Measurements from ENCODE around the gene MTHFD1L.

DNA sequence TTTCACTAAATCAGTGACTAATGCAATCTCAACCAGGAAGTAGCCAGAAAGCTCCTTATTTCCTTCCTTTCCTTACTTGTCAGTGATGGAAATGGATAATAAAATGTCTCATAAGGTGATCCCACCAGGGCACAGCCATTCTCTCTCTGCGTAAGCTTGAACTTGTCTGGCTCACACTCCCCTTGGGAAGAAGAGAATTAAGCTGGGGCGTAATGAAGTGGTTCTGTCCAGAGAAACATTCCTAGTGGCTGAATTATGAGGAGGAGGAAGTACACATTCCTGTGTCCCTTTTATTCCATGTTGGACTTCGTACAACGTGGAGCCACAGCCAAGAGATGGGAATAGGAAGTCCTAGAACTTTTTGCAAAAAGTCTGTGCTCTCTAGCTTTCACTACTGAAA, 93.7 kb downstream of the MTHFD1L start:
- TF ChIP-seq CTCF (IDR thresholded peaks at IDR 0.05) (no peak), POLR2A (IDR thresholded peaks at IDR 0.05) (no peak)
